Keratinocyte (primary cell): ENCODE results near the gene BLACAT1. TPM values are rescaled to one million over a fixed set of nuclear protein-coding genes. Genes with fewer than 3 reads are reported as not detected.

Source experiments
- DNase-seq: peaks from one replicate; pipeline ENCODE4 v3.0.0-alpha.2; 2011; ENCODE audit warnings: low read depth, missing footprints, low spot score
- FAIRE-seq: peaks from 2 replicates; lab custom pipeline; 2011; peaks lifted over from hg19 to GRCh38; lab: Jason Lieb, UNC
- H2AFZ ChIP-seq: 2 replicates; pipeline ENCODE4 v1.6.0; 2012; ENCODE audit warnings: low read length, control low read depth, inconsistent platforms; ENCODE audit not compliant: control insufficient read depth
- H3K27ac ChIP-seq: 2 replicates; pipeline ENCODE4 v1.5.1; 2011; ENCODE audit warnings: low read length; ENCODE audit not compliant: control insufficient read depth, insufficient read depth
- H3K27me3 ChIP-seq: 3 replicates; pipeline ENCODE4 v1.6.0; 2011; ENCODE audit warnings: low read length; ENCODE audit not compliant: control insufficient read depth, insufficient read depth; ENCODE audit errors: extremely low read depth
- H3K36me3 ChIP-seq, 2 experiments: 2 replicates in 1 of 2; 3 replicates in 1 of 2; pipeline ENCODE4 v1.5.1; 2011; ENCODE audit warnings: low read length in 2 of 2, mild to moderate bottlenecking in 1 of 2; ENCODE audit not compliant: control insufficient read depth in 2 of 2, insufficient read depth in 2 of 2; ENCODE audit errors: extremely low read depth in 1 of 2
- H3K4me1 ChIP-seq: 3 replicates; pipeline ENCODE4 v1.5.1; 2011; ENCODE audit warnings: low read length; ENCODE audit not compliant: control insufficient read depth, insufficient read depth; ENCODE audit errors: extremely low read depth
- H3K4me2 ChIP-seq: 3 replicates; pipeline ENCODE4 v1.6.0; 2011; ENCODE audit warnings: low read depth, low read length; ENCODE audit not compliant: control insufficient read depth, insufficient read depth; ENCODE audit errors: extremely low read depth
- H3K4me3 ChIP-seq, 3 experiments: fragments of 200-600 bp in 1 of 3; sonication (generic) in 1 of 3; 2 replicates in 2 of 3; 3 replicates in 1 of 3; pipeline ENCODE4 v1.5.1; 2011 to 2016; ENCODE audit warnings: low read length in 3 of 3, mild to moderate bottlenecking in 3 of 3, control low read depth in 2 of 3, inconsistent platforms in 1 of 3, low read depth in 1 of 3, mixed read lengths in 1 of 3, mixed run types in 1 of 3, moderate library complexity in 1 of 3; ENCODE audit not compliant: control insufficient read depth in 2 of 3, insufficient read depth in 2 of 3; ENCODE audit errors: extremely low read depth in 1 of 3
- H3K79me2 ChIP-seq: 2 replicates; pipeline ENCODE4 v1.6.0; 2012; ENCODE audit warnings: low read length; ENCODE audit not compliant: control insufficient read depth, insufficient read depth
- H3K9ac ChIP-seq: 3 replicates; pipeline ENCODE4 v1.6.0; 2011; ENCODE audit warnings: low read length; ENCODE audit not compliant: control insufficient read depth, insufficient read depth; ENCODE audit errors: extremely low read depth
- H3K9me1 ChIP-seq: 3 replicates; pipeline ENCODE4 v1.6.0; 2011; ENCODE audit warnings: low read length; ENCODE audit not compliant: control insufficient read depth, insufficient read depth; ENCODE audit errors: extremely low read depth
- H3K9me3 ChIP-seq: 2 replicates; pipeline ENCODE4 v1.5.1; 2012; ENCODE audit warnings: low read depth, low read length; ENCODE audit not compliant: control insufficient read depth
- H4K20me1 ChIP-seq: 3 replicates; pipeline ENCODE4 v1.6.0; 2011; ENCODE audit warnings: low read length; ENCODE audit not compliant: control insufficient read depth, insufficient read depth; ENCODE audit errors: extremely low read depth
- EZH2 ChIP-seq: IDR thresholded peaks from one replicate; pipeline ENCODE4 v1.6.1; 2012; ENCODE audit warnings: inconsistent platforms, mild to moderate bottlenecking, low read length, moderate library complexity
- dilution Hi-C: fragments of 300-500 bp; cut with MboI; formaldehyde crosslinking; loops from one replicate; pipeline ENCODE4 v1.7.0; 2020; ENCODE audit warnings: low sequenced_read_pairs; ENCODE audit not compliant: extremely low pct_ligation_motif_present
- polyA plus RNA-seq, 5 experiments: library from polyadenylated mRNA; depleted of rRNA in 3 of 5; stranded (reverse) in 3 of 5; stranded (forward) in 1 of 5; unstranded in 1 of 5; fragments of >200 nt; gene quantifications; 1 replicate in 1 of 5; 2 replicates in 3 of 5; 3 replicates in 1 of 5; pipeline versions ENCODE4 v1.2.1 to v1.2.3, GENCODE V29; 2011 to 2012; ENCODE audit warnings: missing spikeins in 2 of 5, low read depth in 1 of 5, low replicate concordance in 1 of 5
- TF ChIP-seq, protein P1 (sequence below), 3 experiments: IDR thresholded peaks in 1 of 3; conservative IDR thresholded peaks in 1 of 3; optimal IDR thresholded peaks in 1 of 3; 2 replicates in 2 of 3; 3 replicates in 1 of 3; pipeline versions ENCODE3 to v1.5.1; 2011; ENCODE audit warnings: low read length in 3 of 3, mild to moderate bottlenecking in 3 of 3, moderate library complexity in 2 of 3, control low read depth in 1 of 3, inconsistent platforms in 1 of 3; ENCODE audit not compliant: insufficient read depth in 2 of 3; ENCODE audit errors: extremely low read depth in 1 of 3

BLACAT1 gene
- polyA plus RNA-seq, 1 donor (not counting 4 experiments of a cell fraction or from before 2014, with no cell fraction given) = 4.0 TPM

DNA sequence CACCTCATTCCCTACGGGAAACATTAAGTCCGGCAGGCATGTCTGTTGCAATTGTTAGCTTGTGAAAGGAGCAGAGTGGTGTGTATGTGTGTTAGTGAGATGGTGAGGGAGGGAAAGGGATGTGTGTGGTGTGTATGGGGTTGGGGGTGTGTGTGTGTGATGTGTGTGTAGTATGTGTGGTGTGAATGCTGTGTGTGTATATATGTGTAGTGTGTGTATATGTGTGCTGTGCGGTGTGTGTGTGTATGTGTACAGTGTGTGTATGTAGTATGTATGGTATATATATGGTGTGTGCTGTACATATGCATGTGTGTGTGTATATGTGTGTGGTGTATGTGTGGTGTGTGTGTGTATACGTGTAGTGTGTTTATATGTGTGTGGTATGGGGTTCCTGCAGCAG is 20.8 kb upstream of the BLACAT1 start:
- Histone ChIP-seq H3K4me2 (no peak overlapping the region), H4K20me1 (no peaks in the 10 kb centered on the region), H3K9ac (no peak overlapping the region), H3K4me1 (peaks cover 22% of the 10 kb centered on the region), H3K36me3 (no peaks in the 10 kb centered on the region), H3K4me3 (no peak overlapping the region), H2AFZ (no peak overlapping the region), H3K9me1 (no peaks in the 10 kb centered on the region), H3K27me3 (peaks cover 14% of the 10 kb centered on the region), H3K79me2 (no peaks in the 10 kb centered on the region), H3K27ac (no peak overlapping the region), H3K9me3 (peaks cover 4% of the 10 kb centered on the region)
- dilution Hi-C loops = no loop called here
- DNase-seq (no peak), FAIRE-seq (no peak)
- TF ChIP-seq, protein P1, sequence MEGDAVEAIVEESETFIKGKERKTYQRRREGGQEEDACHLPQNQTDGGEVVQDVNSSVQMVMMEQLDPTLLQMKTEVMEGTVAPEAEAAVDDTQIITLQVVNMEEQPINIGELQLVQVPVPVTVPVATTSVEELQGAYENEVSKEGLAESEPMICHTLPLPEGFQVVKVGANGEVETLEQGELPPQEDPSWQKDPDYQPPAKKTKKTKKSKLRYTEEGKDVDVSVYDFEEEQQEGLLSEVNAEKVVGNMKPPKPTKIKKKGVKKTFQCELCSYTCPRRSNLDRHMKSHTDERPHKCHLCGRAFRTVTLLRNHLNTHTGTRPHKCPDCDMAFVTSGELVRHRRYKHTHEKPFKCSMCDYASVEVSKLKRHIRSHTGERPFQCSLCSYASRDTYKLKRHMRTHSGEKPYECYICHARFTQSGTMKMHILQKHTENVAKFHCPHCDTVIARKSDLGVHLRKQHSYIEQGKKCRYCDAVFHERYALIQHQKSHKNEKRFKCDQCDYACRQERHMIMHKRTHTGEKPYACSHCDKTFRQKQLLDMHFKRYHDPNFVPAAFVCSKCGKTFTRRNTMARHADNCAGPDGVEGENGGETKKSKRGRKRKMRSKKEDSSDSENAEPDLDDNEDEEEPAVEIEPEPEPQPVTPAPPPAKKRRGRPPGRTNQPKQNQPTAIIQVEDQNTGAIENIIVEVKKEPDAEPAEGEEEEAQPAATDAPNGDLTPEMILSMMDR (optimal IDR thresholded peaks at IDR 0.05 in 1 of 3, IDR thresholded peaks at IDR 0.05 in 1 of 3, conservative IDR thresholded peaks at IDR 0.05 in 1 of 3; ENCODE audit: extremely low read depth in 1 of 3, insufficient read depth in 2 of 3, low read length in 3 of 3) = no peak
- TF ChIP-seq EZH2 = no peak

DNA sequence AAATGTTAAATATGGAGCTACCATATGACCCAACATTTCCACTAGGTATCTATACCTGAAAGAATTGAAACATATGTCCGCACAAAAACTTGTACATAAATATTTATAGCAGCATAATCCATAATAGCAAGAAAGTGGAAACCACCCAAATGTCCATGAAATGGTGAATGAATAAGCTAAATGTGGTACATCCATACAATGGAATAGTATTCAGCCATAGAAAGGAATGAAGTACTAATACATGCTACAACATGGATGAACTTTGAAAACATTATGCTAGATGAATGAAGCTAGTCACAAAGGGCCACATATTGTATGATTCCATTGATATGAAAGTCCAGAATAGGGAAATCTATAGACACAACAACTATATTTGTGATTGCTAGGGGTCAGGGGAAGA is 20.0 kb upstream of the BLACAT1 start:
- Histone ChIP-seq H3K4me2 (no peak overlapping the region), H2AFZ (no peak overlapping the region), H3K9me1 (no peaks in the 10 kb centered on the region), H3K79me2 (no peaks in the 10 kb centered on the region), H3K27ac (no peak overlapping the region), H3K27me3 (peaks cover 14% of the 10 kb centered on the region), H3K4me3 (no peak overlapping the region), H3K4me1 (peaks cover 15% of the 10 kb centered on the region), H4K20me1 (no peaks in the 10 kb centered on the region), H3K9ac (no peak overlapping the region), H3K36me3 (no peaks in the 10 kb centered on the region), H3K9me3 (peaks cover 4% of the 10 kb centered on the region)
- TF ChIP-seq, protein P1 (optimal IDR thresholded peaks at IDR 0.05 in 1 of 3, IDR thresholded peaks at IDR 0.05 in 1 of 3, conservative IDR thresholded peaks at IDR 0.05 in 1 of 3; ENCODE audit: extremely low read depth in 1 of 3, insufficient read depth in 2 of 3, low read length in 3 of 3) = no peak
- no peak for TF ChIP-seq EZH2
- dilution Hi-C loops = no loop called here
- DNase-seq (no peak), FAIRE-seq (no peak)
